A549 treated with AZD9567 at 1 μM for 4 hours (cell line): ENCODE measurements around the gene MS4A12. TPM values are rescaled to one million over a fixed set of nuclear protein-coding genes. Genes with fewer than 3 reads are reported as not detected.

Source experiments
- total RNA-seq: library from RNA; stranded (reverse); fragments of 200-300 nt; extraction: Qiagen RNA extraction; gene quantifications from 5 replicates; pipeline ENCODE4 v1.2.3, GENCODE V29; 2022; ENCODE audit not compliant: insufficient read depth

The MS4A12 gene
- total RNA-seq, result not detected in 5 replicates

GRCh38 chr11:60492488-60493009, at the start of gene MS4A12:
TSS of gene MS4A12 (plus strand) at chr11:60492778. CDS start at chr11:60497319, 4,541 bp downstream.

GRCh38 chr11:60455531-60456042, 37.0 kb upstream of the MS4A12 start, which contains the start of gene MS4A1:
TSS of gene MS4A1 (plus strand) at chr11:60455847. CDS start at chr11:60462375, 6,528 bp downstream.

DNA sequence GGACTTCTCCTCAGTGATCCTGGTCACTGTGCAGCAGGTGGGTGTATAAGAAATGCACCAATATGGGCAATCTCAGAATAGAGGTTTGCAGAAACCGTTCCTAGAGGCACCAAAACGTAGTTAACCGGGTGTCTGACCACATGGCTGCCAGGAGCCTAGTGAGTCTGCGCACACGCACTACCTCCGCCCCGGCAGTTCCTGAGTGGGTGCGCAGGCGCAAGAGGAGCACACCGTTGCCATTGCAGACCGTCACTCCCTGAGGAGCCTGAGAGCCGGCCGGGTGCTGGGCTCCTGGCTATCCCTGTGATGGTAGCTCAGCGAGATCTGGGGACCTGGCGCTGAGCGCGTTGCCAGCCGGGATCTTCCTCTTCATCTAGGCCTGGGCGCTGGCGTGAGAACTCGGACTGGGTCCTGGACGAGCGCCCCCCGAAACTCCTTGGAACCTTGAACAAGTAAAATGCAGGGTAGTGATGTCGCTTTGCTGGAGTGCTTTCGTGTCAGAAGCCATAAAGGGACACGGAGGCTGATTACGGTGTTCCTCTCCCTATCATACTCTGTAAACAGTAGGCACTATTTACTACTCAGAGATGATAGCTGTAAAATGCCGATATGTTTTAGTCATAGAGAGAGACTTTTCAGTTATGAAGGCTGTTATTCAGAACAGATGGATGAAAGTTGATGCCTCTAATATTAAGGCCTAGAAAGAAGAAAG, 22.7 kb downstream of the MS4A12 start, which contains the start of gene MS4A13:
Gene MS4A13 (plus strand): TSS at position 249 of the 712 bp plus-strand sequence. CDS start 2,692 bp downstream, outside the sequence.

Other genes starting within 250 kb of the MS4A12 start
- gene MS4A4E, start 249.6 kb upstream of the MS4A12 start, total RNA-seq, result not detected in 5 replicates
- not detected in 5 replicates for gene MS4A4A, start 212.1 kb upstream of the MS4A12 start, total RNA-seq
- gene MS4A6E, start 165.5 kb upstream of the MS4A12 start, total RNA-seq, result not detected in 5 replicates
- gene MS4A7, start 114.2 kb upstream of the MS4A12 start, total RNA-seq, result not detected in 5 replicates
- not detected in 5 replicates for gene MS4A14, start 96.3 kb upstream of the MS4A12 start, total RNA-seq
- not detected in 5 replicates for gene MS4A5, start 63.2 kb upstream of the MS4A12 start, total RNA-seq
- gene MS4A1, start 36.9 kb upstream of the MS4A12 start, total RNA-seq, result not detected in 5 replicates
- not detected in 5 replicates for gene MS4A13, start 22.6 kb downstream of the MS4A12 start, total RNA-seq
- not detected in 5 replicates for gene MS4A8, start 206.8 kb downstream of the MS4A12 start, total RNA-seq
- gene MS4A18, start 231.9 kb downstream of the MS4A12 start, total RNA-seq, result not detected in 5 replicates